LHCN-M2 (cell line): ENCODE results near the gene SOX18. TPM values are rescaled to one million over a fixed set of nuclear protein-coding genes. Genes with fewer than 3 reads are reported as not detected.

Source experiments
- total RNA-seq: library from RNA; depleted of rRNA; stranded (reverse); fragments of >200 nt; gene quantifications from 2 replicates; pipeline ENCODE4 v1.2.3, GENCODE V29; 2014; rRNA removed

The SOX18 gene
- total RNA-seq, 1 experiment from 2014 or later: not detected

Other genes with a start within 250 kb of the SOX18 start
- gene ZBTB46, start 218.4 kb downstream of the SOX18 start, total RNA-seq: 7.6 and 9.1 TPM in 2 replicates
- not detected in 2 replicates for gene ABHD16B, start 188.1 kb downstream of the SOX18 start, total RNA-seq
- 118 and 119 TPM in 2 replicates for gene TPD52L2, start 184.4 kb downstream of the SOX18 start, total RNA-seq
- 63.2 and 64.1 TPM in 2 replicates for gene DNAJC5, start 154.5 kb downstream of the SOX18 start, total RNA-seq
- 17.4 and 22.8 TPM in 2 replicates for gene UCKL1, start 93.2 kb downstream of the SOX18 start, total RNA-seq
- 10.7 and 13.2 TPM in 2 replicates for gene ZNF512B, start 79.7 kb downstream of the SOX18 start, total RNA-seq
- gene SAMD10, start 70.0 kb downstream of the SOX18 start, total RNA-seq: 1.2 and 3.1 TPM in 2 replicates
- gene PRPF6, start 68.5 kb downstream of the SOX18 start, total RNA-seq: 50.1 and 60.4 TPM in 2 replicates
- gene C20orf204, start 13.5 kb downstream of the SOX18 start, total RNA-seq: 0.17 and 0.19 TPM in 2 replicates
- gene TCEA2, start 13.6 kb upstream of the SOX18 start, total RNA-seq: 30.7 and 41.1 TPM in 2 replicates
- gene RGS19, start 29.9 kb upstream of the SOX18 start, total RNA-seq: 26.9 and 34.5 TPM in 2 replicates
- 0.92 and 1.2 TPM in 2 replicates for gene OPRL1, start 30.4 kb upstream of the SOX18 start, total RNA-seq
- gene LKAAEAR1, start 34.8 kb upstream of the SOX18 start, total RNA-seq: 0.40 and 1.7 TPM in 2 replicates
- gene NPBWR2, start 57.9 kb upstream of the SOX18 start, total RNA-seq: not detected in 2 replicates
- gene MYT1, start 114.8 kb upstream of the SOX18 start, total RNA-seq: not detected in 2 replicates
- gene PCMTD2, start 206.1 kb upstream of the SOX18 start, total RNA-seq: 39.1 and 56.6 TPM in 2 replicates